ENCODE data around the gene UGT1A4. TPM values are rescaled to one million over a fixed set of nuclear protein-coding genes. Genes with fewer than 3 reads are reported as not detected.

The UGT1A4 gene
- total and polyA plus RNA-seq, 12 donors = not detected

- 66 to 70% methylated on average over 4 of the region's 4 CpGs for WGBS, 2 donors
- Histone ChIP-seq H3K27ac (no peak overlapping the region), H3K4me3 (no peak overlapping the region), H3K27me3 (peaks cover 0 to 36% (median 14%) of the 10 kb centered on the region in 7 donors), H3K9me3 (peaks cover 0 to 3% (median 0%) of the 10 kb centered on the region in 11 donors), H3K4me1 (no peaks in the 10 kb centered on the region), H3K36me3 (no peaks in the 10 kb centered on the region)
- no peak for TF ChIP-seq CTCF (IDR thresholded peaks at IDR 0.05)
- ATAC-seq (no peak), DNase-seq (no peak)
- intact Hi-C loops (cut with DNase I) = no loop called here
These were observed 92.6 kb downstream of the UGT1A4 start for GRCh38 chr2:233811087-233811486.

- H3K4me3 ChIP-seq = no peak overlapping the region
- peaks cover 0 to 9% (median 0%) of the 10 kb centered on the region in 11 donors for H3K9me3 ChIP-seq
- intact Hi-C loops (cut with DNase I) = no loop called here
- TF ChIP-seq CTCF (IDR thresholded peaks at IDR 0.05) = no peak
- ATAC-seq = no peak
- DNase-seq = no peak
- H3K4me1 ChIP-seq = no peaks in the 10 kb centered on the region
- no peaks in the 10 kb centered on the region for H3K36me3 ChIP-seq
- no peak overlapping the region for H3K27ac ChIP-seq
- 89% methylated on average over 8 of the region's 8 CpGs for WGBS, 2 donors
- H3K27me3 ChIP-seq = peaks cover 0 to 38% (median 14%) of the 10 kb centered on the region in 7 donors
These were observed 93.2 kb downstream of the UGT1A4 start for GRCh38 chr2:233811732-233812131.

- Histone ChIP-seq H3K4me3 (no peak overlapping the region), H3K36me3 (no peaks in the 10 kb centered on the region), H3K9me3 (peaks cover 0 to 9% (median 0%) of the 10 kb centered on the region in 11 donors), H3K27ac (no peak overlapping the region), H3K4me1 (no peaks in the 10 kb centered on the region), H3K27me3 (peaks cover 0 to 43% (median 9%) of the 10 kb centered on the region in 7 donors)
- ATAC-seq = no peak
- DNase-seq = no peak
- TF ChIP-seq CTCF (IDR thresholded peaks at IDR 0.05) = no peak
- intact Hi-C loops (cut with DNase I) = no loop called here
- 66 to 67% methylated on average over 3 of the region's 3 CpGs for WGBS, 2 donors
These were observed 94.9 kb downstream of the UGT1A4 start for GRCh38 chr2:233813236-233814055.

- DNase-seq = no peak
- Histone ChIP-seq H3K27me3 (peaks cover 0 to 40% (median 3%) of the 10 kb centered on the region in 7 donors), H3K4me1 (no peaks in the 10 kb centered on the region), H3K4me3 (no peak overlapping the region), H3K36me3 (no peaks in the 10 kb centered on the region), H3K9me3 (peaks cover 0 to 9% (median 0%) of the 10 kb centered on the region in 11 donors), H3K27ac (no peak overlapping the region)
- intact Hi-C loops (cut with DNase I) = no loop called here
- no peak for TF ChIP-seq CTCF (IDR thresholded peaks at IDR 0.05)
- WGBS, 2 donors = 52 to 73% methylated on average over 2 of the region's 2 CpGs
- no peak for ATAC-seq
These were observed 95.7 kb downstream of the UGT1A4 start for GRCh38 chr2:233814056-233814835.
